ENCODE data around the gene EVA1A. TPM values are rescaled to one million over a fixed set of nuclear protein-coding genes. Genes with fewer than 3 reads are reported as not detected.

Gene EVA1A
- total and polyA plus RNA-seq, 4 donors: 45.7 to 206 (median 100) TPM

GRCh38 chr2:75607988-75608683 is 47.4 kb upstream of the EVA1A start:
- DNase-seq (ENCODE audit: low spot score): no peak
- no peaks in the 10 kb centered on the region for H3K27me3 ChIP-seq (ENCODE audit: control insufficient read depth in 4 of 4, insufficient read depth in 4 of 4, low read length in 3 of 4)
- no peak overlapping the region for H3K9ac ChIP-seq (ENCODE audit: low read depth in 1 of 2, low read length in 2 of 2)
- no peak overlapping the region for H3K27ac ChIP-seq (ENCODE audit: low read depth in 1 of 2, low read length in 2 of 2)
- no peaks in the 10 kb centered on the region for H3K36me3 ChIP-seq (ENCODE audit: control insufficient read depth in 4 of 4, insufficient read depth in 3 of 4, low read depth in 1 of 4, low read length in 3 of 4)
- TF ChIP-seq HNF4G (IDR thresholded peaks at IDR 0.05) (no peak), REST (IDR thresholded peaks at IDR 0.05) (no peak), TAF1 (conservative IDR thresholded peaks at IDR 0.05) (no peak), HNF4A (conservative IDR thresholded peaks at IDR 0.05) (no peak), SP1 (IDR thresholded peaks at IDR 0.05) (no peak), EGR1 (IDR thresholded peaks at IDR 0.05; ENCODE audit: low read depth in 2 of 2) (no peak), CTCF (IDR thresholded peaks at IDR 0.05; ENCODE audit: low read depth, low read length, missing input control) (no peak), JUND (IDR thresholded peaks at IDR 0.05) (no peak), RXRA (IDR thresholded peaks at IDR 0.05) (no peak), RAD21 (IDR thresholded peaks at IDR 0.05) (no peak), FOXA1 (IDR thresholded peaks at IDR 0.05) (no peak), ATF3 (IDR thresholded peaks at IDR 0.05) (no peak), YY1 (IDR thresholded peaks at IDR 0.05) (no peak), GABPA (IDR thresholded peaks at IDR 0.05 in 1 of 2, conservative IDR thresholded peaks at IDR 0.05 in 1 of 2) (no peak), NR2F2 (IDR thresholded peaks at IDR 0.05) (no peak), FOXA2 (IDR thresholded peaks at IDR 0.05) (no peak)
- TF ChIP-seq, protein P1, sequence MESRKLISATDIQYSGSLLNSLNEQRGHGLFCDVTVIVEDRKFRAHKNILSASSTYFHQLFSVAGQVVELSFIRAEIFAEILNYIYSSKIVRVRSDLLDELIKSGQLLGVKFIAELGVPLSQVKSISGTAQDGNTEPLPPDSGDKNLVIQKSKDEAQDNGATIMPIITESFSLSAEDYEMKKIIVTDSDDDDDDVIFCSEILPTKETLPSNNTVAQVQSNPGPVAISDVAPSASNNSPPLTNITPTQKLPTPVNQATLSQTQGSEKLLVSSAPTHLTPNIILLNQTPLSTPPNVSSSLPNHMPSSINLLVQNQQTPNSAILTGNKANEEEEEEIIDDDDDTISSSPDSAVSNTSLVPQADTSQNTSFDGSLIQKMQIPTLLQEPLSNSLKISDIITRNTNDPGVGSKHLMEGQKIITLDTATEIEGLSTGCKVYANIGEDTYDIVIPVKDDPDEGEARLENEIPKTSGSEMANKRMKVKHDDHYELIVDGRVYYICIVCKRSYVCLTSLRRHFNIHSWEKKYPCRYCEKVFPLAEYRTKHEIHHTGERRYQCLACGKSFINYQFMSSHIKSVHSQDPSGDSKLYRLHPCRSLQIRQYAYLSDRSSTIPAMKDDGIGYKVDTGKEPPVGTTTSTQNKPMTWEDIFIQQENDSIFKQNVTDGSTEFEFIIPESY (IDR thresholded peaks at IDR 0.05): no peak
- TF ChIP-seq, protein P2, sequence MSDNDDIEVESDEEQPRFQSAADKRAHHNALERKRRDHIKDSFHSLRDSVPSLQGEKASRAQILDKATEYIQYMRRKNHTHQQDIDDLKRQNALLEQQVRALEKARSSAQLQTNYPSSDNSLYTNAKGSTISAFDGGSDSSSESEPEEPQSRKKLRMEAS (IDR thresholded peaks at IDR 0.05): no peak
- H3K4me1 ChIP-seq (ENCODE audit: control insufficient read depth in 4 of 4, insufficient read depth in 4 of 4, low read length in 3 of 4): peaks cover 0 to 11% (median 4%) of the 10 kb centered on the region in 4 donors
- WGBS: 69% methylated on average over 7 of the region's 7 CpGs
- H3K9me3 ChIP-seq (ENCODE audit: control insufficient read depth in 4 of 4, low read length in 3 of 4): no peaks in the 10 kb centered on the region
- no peak overlapping the region for H3K4me3 ChIP-seq (ENCODE audit: low read depth in 1 of 3, low read length in 3 of 3)
